ENCODE data around the gene LUC7L2.

DNA sequence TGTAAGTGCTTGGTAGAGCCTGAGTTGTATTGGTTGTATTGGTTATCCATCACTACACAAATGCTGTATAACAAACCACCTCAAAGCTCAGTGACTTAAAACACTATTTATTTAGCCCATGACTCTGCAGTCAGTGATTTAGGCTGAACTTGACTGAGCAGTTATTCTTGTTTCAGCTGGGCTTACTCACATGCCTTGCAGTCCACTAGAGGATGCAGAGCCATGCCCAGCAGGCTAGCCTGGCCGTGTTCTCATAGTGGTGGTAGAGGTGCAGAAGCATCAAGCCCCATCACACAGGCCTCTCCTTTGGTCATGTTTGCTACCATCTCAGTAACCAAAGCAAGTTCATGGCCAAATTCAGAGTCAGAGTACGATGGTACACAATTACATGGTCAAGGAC, 43.9 kb downstream of the LUC7L2 start:
- TF ChIP-seq, protein P1, sequence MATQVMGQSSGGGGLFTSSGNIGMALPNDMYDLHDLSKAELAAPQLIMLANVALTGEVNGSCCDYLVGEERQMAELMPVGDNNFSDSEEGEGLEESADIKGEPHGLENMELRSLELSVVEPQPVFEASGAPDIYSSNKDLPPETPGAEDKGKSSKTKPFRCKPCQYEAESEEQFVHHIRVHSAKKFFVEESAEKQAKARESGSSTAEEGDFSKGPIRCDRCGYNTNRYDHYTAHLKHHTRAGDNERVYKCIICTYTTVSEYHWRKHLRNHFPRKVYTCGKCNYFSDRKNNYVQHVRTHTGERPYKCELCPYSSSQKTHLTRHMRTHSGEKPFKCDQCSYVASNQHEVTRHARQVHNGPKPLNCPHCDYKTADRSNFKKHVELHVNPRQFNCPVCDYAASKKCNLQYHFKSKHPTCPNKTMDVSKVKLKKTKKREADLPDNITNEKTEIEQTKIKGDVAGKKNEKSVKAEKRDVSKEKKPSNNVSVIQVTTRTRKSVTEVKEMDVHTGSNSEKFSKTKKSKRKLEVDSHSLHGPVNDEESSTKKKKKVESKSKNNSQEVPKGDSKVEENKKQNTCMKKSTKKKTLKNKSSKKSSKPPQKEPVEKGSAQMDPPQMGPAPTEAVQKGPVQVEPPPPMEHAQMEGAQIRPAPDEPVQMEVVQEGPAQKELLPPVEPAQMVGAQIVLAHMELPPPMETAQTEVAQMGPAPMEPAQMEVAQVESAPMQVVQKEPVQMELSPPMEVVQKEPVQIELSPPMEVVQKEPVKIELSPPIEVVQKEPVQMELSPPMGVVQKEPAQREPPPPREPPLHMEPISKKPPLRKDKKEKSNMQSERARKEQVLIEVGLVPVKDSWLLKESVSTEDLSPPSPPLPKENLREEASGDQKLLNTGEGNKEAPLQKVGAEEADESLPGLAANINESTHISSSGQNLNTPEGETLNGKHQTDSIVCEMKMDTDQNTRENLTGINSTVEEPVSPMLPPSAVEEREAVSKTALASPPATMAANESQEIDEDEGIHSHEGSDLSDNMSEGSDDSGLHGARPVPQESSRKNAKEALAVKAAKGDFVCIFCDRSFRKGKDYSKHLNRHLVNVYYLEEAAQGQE (IDR thresholded peaks at IDR 0.05; ENCODE audit: insufficient read depth in 1 of 2, low read depth in 2 of 2, low read length in 2 of 2): no peak
- no peak for TF ChIP-seq POLR2AphosphoS5 (IDR thresholded peaks at IDR 0.05; ENCODE audit: low read depth, low read length)
